Measurements from ENCODE around the gene SRRT.
A peak's percentile ranks its signal among the peaks of the same experiment; 100 is the strongest.
"Not testable (repeated sequence)": the region's sequence is repeated elsewhere in the genome, so short reads cannot be mapped to it uniquely, and the experiment has no call there.

Gene SRRT

DNA sequence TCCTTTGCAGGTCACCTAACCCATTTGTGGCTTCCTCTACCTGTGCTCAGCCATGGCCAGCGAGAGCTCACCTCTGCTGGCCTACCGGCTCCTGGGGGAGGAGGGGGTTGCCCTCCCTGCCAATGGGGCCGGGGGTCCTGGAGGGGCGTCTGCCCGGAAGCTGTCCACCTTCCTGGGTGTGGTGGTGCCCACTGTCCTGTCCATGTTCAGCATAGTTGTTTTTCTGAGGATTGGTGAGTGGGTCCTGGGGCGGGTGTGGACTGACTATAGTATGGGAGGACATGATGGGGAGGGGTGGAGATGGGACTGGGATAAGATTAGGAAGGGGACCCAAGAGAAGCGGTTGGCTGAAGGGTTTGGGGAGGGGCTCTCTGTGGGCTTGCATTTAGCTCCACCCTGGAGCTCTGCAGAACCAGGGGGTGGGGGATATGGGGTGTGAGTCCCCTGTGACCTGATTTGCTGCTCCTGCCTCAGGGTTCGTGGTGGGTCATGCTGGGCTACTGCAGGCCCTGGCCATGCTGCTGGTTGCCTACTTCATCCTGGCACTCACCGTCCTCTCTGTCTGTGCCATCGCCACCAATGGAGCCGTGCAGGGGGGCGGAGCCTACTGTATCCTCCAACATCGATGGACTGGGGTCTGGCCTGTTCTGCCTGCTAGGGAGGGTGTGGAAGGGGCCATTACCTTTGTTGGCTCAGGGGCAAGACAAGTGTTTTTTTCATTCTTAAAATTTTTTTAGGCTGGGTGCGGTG, 20.6 kb upstream of the SRRT start:
- DNase-seq (ENCODE audit: low spot score), result peak; percentile 2

GRCh38 chr7:100854899-100855298, 20.0 kb upstream of the SRRT start:
- not testable (repeated sequence) for DNase-seq (ENCODE audit: low spot score)

DNA sequence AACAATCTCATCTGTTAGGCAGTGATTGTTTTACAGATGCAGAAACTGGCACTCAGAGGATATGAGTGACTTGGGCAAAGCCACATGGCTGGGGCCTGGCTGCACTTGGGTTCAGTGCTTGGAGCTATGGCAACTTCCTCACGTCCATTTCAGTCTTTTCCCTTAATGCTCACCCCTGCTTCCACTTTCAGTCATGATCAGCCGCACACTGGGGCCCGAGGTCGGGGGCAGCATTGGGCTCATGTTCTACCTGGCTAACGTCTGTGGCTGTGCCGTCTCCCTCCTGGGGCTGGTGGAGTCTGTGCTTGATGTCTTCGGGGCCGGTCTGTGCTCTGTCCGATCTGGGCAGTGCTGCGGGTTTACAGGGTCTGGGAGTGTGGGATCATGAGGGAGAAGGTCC, 19.4 kb upstream of the SRRT start:
- DNase-seq (ENCODE audit: low spot score), result peak; percentile 1

DNA sequence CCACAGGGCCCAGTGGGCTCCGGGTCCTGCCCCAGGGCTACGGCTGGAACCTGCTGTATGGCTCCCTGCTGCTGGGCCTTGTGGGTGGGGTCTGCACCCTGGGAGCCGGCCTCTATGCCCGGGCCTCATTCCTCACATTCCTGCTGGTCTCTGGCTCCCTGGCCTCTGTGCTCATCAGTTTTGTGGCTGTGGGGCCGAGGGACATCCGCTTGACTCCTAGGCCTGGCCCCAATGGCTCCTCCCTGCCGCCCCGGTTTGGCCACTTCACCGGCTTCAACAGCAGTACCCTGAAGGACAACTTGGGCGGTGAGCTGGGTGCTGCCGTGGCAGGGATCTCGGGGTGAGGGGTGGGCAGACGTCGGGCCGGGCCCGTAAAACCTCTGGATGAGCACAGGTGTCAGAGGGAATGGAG, 18.0 kb upstream of the SRRT start:
- DNase-seq (ENCODE audit: low spot score), result peak; percentile 3

DNA sequence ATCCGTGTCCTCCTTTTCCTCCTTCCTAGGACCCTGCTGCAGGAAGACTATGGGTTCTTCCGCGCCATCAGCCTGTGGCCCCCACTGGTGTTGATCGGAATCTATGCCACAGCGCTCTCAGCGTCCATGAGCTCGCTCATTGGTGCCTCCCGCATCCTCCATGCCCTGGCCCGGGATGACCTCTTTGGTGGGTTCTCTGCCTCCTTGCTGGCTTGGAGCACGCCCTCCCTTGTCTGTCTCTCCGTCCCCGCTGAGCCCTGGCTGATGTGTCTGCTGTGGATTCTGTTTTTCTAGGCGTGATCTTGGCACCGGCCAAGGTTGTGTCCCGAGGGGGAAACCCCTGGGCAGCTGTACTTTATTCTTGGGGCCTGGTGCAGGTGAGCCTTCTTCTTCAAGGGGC, 15.0 kb upstream of the SRRT start:
- DNase-seq (ENCODE audit: low spot score), result no peak

- no peak for DNase-seq (ENCODE audit: low spot score)
Observed at GRCh38 chr7:100860702-100861615, 13.9 kb upstream of the SRRT start.

- DNase-seq (ENCODE audit: low spot score), result no peak
Observed at GRCh38 chr7:100861616-100861985, 13.3 kb upstream of the SRRT start.

DNA sequence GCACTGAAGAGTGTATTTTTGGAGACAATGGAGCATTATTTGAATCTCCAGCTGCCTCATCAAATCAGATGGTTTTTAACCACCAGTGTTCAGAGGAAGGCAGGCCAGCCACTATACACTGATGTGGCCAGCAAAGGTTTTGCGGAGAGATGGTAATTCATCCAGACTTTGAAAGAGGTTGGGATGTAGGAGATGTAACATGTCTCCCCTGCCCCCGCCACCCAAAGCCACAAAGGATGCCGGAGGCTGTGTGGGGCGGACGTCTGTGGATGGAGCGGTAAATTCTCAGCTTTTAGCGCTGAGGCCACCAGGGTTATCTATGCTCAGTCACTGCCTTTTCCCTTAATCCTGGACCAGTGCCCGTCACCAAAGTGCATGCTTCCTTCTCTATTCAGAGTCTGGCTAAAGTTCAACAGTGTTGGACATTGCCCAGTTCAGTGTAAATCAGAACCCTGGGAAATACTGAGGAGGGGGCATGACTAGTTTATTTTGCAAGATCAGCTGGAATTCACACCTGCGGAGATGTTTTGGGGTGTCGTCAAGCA, 11.4 kb upstream of the SRRT start:
- DNase-seq (ENCODE audit: low spot score), result no peak

DNA sequence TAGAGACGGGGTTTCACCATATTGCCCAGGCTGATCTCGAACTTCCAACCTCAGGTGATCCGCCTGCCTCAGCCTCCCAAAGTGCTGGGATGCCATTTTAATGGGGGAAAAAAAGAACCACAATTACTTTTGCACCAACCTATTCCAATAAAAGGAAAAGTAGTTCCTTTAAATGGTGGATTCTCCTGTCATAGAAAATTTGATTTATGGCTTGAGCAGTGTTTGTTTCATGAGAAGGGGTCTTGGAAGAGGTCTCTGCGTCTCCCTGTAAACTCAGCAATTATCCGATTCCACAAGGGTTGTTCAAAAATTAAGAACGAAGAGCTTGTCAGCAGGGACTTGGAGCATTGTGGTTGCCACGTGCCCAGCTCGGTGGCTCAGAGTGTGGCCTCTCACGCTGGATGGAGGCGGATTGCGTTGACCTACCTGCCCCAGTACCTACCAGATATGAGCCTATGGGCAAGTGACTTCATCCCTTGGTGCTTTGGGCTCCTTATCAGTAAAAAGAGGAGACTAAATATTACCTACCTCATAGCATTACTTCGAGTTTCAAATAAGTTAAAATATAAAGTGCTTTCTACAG, 10.5 kb upstream of the SRRT start:
- DNase-seq (ENCODE audit: low spot score), result no peak

GRCh38 chr7:100865372-100865911, 9.5 kb upstream of the SRRT start:
- DNase-seq (ENCODE audit: low spot score), result no peak

DNA sequence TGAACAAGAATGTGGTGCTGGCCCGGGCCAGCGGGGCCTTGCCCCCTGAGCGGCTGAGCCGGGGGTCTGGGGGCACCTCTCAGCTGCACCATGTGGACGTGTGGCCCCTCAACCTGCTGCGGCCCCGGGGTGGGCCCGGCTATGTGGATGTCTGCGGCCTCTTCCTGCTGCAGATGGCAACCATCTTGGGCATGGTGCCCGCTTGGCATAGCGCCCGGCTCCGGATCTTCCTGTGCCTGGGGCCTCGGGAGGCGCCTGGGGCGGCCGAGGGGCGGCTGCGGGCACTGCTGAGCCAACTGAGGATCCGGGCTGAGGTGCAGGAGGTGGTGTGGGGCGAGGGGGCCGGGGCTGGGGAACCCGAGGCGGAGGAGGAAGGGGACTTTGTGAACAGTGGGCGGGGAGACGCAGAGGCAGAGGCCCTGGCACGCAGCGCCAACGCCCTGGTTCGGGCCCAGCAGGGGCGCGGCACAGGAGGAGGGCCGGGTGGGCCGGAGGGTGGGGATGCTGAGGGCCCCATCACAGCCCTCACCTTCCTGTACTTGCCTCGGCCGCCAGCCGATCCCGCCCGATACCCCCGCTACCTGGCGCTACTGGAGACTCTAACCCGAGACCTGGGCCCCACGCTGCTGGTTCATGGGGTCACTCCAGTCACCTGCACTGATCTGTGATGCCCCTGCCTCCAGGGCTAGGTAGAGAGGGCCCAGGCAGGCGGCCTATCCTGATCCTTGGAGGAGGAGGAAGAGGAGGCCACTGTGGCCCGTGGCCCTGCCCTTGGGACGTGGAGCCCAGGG, 8.8 kb upstream of the SRRT start:
- peak; percentile 68 for DNase-seq (ENCODE audit: low spot score)

GRCh38 chr7:100866729-100867039, 8.2 kb upstream of the SRRT start:
- no peak for DNase-seq (ENCODE audit: low spot score)

GRCh38 chr7:100867040-100867775, 7.7 kb upstream of the SRRT start, which contains the start of gene TRIP6:
TSS of gene TRIP6 (plus strand) at chr7:100867387. CDS start at chr7:100867498, 111 bp downstream.
- peak; percentile 98 for DNase-seq (ENCODE audit: low spot score)

DNA sequence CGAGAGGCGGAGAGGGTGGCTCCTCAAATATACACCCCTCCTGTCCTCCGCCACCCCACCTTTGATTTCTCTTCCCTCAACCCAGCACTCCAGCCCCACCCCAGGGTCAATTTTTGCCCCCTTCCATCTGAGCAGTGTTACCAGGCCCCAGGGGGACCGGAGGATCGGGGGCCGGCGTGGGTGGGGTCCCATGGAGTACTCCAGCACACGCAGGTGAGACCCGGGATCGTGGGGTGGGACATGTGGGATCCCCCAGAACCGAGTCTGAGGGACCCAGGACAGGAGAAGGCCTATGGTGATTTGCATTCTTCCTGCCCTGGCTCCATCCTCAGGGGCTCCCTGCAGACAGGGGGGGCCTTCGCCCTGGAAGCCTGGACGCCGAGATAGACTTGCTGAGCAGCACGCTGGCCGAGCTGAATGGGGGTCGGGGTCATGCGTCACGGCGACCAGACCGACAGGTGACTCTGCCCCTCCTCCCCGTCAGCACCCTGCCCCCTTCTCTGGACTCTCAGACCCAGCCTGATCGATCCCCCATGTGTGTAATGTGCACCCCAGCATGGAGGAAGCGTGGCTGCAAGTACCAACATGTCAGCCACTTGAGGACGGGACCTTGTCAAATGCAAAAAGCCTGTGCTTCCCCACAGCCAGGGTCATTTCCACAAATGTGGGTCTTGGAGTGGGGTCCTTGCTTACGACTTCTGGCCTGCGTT, 7.0 kb upstream of the SRRT start:
- no peak for DNase-seq (ENCODE audit: low spot score)

DNA sequence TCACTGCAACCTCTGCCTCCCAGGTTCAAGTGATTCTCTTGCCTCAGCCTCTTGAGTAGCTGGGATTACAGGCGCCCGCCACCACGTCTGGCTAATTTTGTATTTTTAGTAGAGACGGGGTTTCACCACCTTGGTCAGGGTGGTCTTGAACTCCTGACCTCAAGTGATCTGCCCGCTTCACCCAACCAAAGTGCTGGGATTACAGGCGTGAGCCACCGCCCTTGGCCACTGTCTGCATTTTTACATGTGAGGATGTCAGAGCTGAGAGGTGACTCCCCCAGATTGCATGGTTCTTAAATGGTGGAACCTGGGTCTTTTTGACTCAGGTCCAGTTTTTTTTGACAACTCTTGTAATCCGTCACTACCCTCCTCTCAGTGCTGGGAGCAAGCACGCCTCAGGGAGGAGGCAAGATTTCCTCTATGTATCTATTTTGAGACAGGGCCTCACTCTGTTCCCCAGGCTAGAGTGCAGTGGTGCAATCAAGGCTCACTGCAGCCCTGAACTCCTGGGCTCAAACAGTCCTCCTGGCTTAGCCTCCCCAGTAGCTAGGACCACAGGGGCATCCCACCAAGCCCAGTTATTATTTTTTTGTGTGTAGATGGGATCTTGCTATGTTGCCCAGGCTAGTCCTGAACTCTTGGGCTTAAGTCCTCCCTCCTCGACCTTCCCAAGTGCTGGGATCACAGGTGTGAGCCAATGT, 1.2 kb upstream of the SRRT start:
- DNase-seq (ENCODE audit: low spot score), result no peak

DNA sequence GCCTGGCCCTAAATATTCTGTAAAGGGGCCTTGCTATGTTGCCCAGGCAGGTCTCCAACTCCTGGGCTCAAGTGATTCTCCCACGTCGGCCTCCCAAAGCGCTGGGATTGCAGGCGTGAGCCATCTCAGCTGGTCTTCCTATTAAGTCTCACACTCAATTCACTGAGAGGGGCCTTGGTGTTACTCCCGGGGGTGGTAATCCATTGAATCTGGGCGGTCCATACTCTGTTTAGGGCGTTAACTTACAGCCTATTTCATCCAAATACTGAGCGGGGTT, 665 bp upstream of the SRRT start:
- DNase-seq (ENCODE audit: low spot score), result no peak

- peak; percentile 60 for DNase-seq (ENCODE audit: low spot score)
Observed at GRCh38 chr7:100875356-100875751, 451 bp downstream of the SRRT start.

GRCh38 chr7:100878013-100878412, 3.1 kb downstream of the SRRT start:
- no peak for DNase-seq (ENCODE audit: low spot score)

GRCh38 chr7:100878685-100879084, 3.8 kb downstream of the SRRT start:
- DNase-seq (ENCODE audit: low spot score), result no peak

All from AG20443 (cell line).